H9 (cell line): ENCODE data around the gene GTF3A. TPM values are rescaled to one million over a fixed set of nuclear protein-coding genes. Genes with fewer than 3 reads are reported as not detected.
"Not testable (repeated sequence)": the region's sequence is repeated elsewhere in the genome, so short reads cannot be mapped to it uniquely, and the experiment has no call there.

Source experiments
- DNase-seq: peaks from one replicate; pipeline ENCODE4 v3.0.0-alpha.2; 2017
- H2AFZ ChIP-seq: one replicate; pipeline ENCODE4 v1.6.1; 2013; ENCODE audit warnings: mild to moderate bottlenecking, low read length, control low read depth, moderate library complexity
- H2AK5ac ChIP-seq: 2 replicates; pipeline ENCODE4 v1.6.1; 2013; ENCODE audit warnings: low read length, control low read depth, mixed read lengths; ENCODE audit not compliant: insufficient read length
- H2BK120ac ChIP-seq: one replicate; pipeline ENCODE4 v1.6.1; 2013; ENCODE audit warnings: low read depth, mild to moderate bottlenecking, low read length, control low read depth, inconsistent platforms; ENCODE audit not compliant: poor library complexity, severe bottlenecking
- H2BK12ac ChIP-seq: 2 replicates; pipeline ENCODE4 v1.6.1; 2013; ENCODE audit warnings: low read length, control low read depth, mixed read lengths, low read depth; ENCODE audit not compliant: insufficient read length
- H2BK15ac ChIP-seq: 2 replicates; pipeline ENCODE4 v1.6.1; 2013; ENCODE audit warnings: low read depth, low read length, control low read depth
- H2BK20ac ChIP-seq: one replicate; pipeline ENCODE4 v1.6.1; 2013; ENCODE audit warnings: low read depth, mild to moderate bottlenecking, low read length, control low read depth, inconsistent platforms; ENCODE audit not compliant: poor library complexity, severe bottlenecking
- H2BK5ac ChIP-seq: 2 replicates; pipeline ENCODE4 v1.6.1; 2013; ENCODE audit warnings: low read length, control low read depth, mixed read lengths; ENCODE audit not compliant: insufficient read length
- H3K14ac ChIP-seq: 2 replicates; pipeline ENCODE4 v1.6.1; 2013; ENCODE audit warnings: low read length, control low read depth; ENCODE audit not compliant: insufficient read depth
- H3K18ac ChIP-seq: 2 replicates; pipeline ENCODE4 v1.6.1; 2013; ENCODE audit warnings: low read depth, mild to moderate bottlenecking, mixed read lengths, low read length, control low read depth; ENCODE audit not compliant: insufficient read length
- H3K23ac ChIP-seq: 2 replicates; pipeline ENCODE4 v1.6.1; 2013; ENCODE audit warnings: low read length, control low read depth, mixed read lengths, low read depth; ENCODE audit not compliant: insufficient read length
- H3K23me2 ChIP-seq: 2 replicates; pipeline ENCODE4 v1.6.1; 2013; ENCODE audit warnings: low read depth, mild to moderate bottlenecking, mixed read lengths, low read length, control low read depth; ENCODE audit not compliant: insufficient read length, poor library complexity, severe bottlenecking
- H3K27ac ChIP-seq: 2 replicates; pipeline ENCODE4 v1.5.1; 2013; ENCODE audit warnings: low read length, control low read depth, mixed read lengths, low read depth; ENCODE audit not compliant: insufficient read length
- H3K27me3 ChIP-seq: 2 replicates; pipeline ENCODE4 v1.6.1; 2013; ENCODE audit warnings: low read length, control low read depth, inconsistent platforms; ENCODE audit not compliant: insufficient read depth
- H3K4ac ChIP-seq: 2 replicates; pipeline ENCODE4 v1.6.1; 2013; ENCODE audit warnings: low read depth, mild to moderate bottlenecking, control low read depth, inconsistent platforms, low read length, moderate library complexity
- H3K4me1 ChIP-seq: 2 replicates; pipeline ENCODE4 v1.6.1; 2013; ENCODE audit warnings: low read length, control low read depth, inconsistent platforms; ENCODE audit not compliant: insufficient read depth
- H3K4me2 ChIP-seq: 2 replicates; pipeline ENCODE4 v1.6.1; 2013; ENCODE audit warnings: low read length, control low read depth, mixed read lengths; ENCODE audit not compliant: insufficient read length, insufficient read depth
- H3K56ac ChIP-seq: 2 replicates; pipeline ENCODE4 v1.6.1; 2013; ENCODE audit warnings: low read depth, mild to moderate bottlenecking, mixed read lengths, low read length, control low read depth; ENCODE audit not compliant: insufficient read length
- H3K79me1 ChIP-seq: 2 replicates; pipeline ENCODE4 v1.6.1; 2013; ENCODE audit warnings: low read depth, mild to moderate bottlenecking, moderate library complexity, low read length, control low read depth, inconsistent platforms; ENCODE audit not compliant: insufficient read depth, poor library complexity, severe bottlenecking
- H3K79me2 ChIP-seq: 2 replicates; pipeline ENCODE4 v1.6.1; 2013; ENCODE audit warnings: low read length, control low read depth, inconsistent platforms; ENCODE audit not compliant: insufficient read depth
- H3K9ac ChIP-seq: 2 replicates; pipeline ENCODE4 v1.6.1; 2013; ENCODE audit warnings: low read length, control low read depth, mixed read lengths; ENCODE audit not compliant: insufficient read length; ENCODE audit errors: extremely low read depth
- H3K9me3 ChIP-seq: one replicate; pipeline ENCODE4 v1.6.1; 2013; ENCODE audit warnings: low read depth, low read length, inconsistent platforms; ENCODE audit not compliant: control insufficient read depth
- H3T11ph ChIP-seq: one replicate; pipeline ENCODE4 v1.6.1; 2013; ENCODE audit warnings: mild to moderate bottlenecking, low read length, control low read depth, inconsistent platforms
- H4K20me1 ChIP-seq: one replicate; pipeline ENCODE4 v1.6.1; 2013; ENCODE audit not compliant: control insufficient read depth, insufficient read length, insufficient read depth
- H4K5ac ChIP-seq: 2 replicates; pipeline ENCODE4 v1.6.1; 2013; ENCODE audit warnings: low read depth, mild to moderate bottlenecking, mixed read lengths, low read length, control low read depth; ENCODE audit not compliant: insufficient read length
- H4K8ac ChIP-seq: replicated peaks from 2 replicates; pipeline ENCODE4 v1.6.1; 2013; ENCODE audit warnings: low read length, control low read depth, mixed read lengths, low read depth; ENCODE audit not compliant: insufficient read length
- H4K91ac ChIP-seq: 2 replicates; pipeline ENCODE4 v1.6.1; 2013; ENCODE audit warnings: low read depth, mild to moderate bottlenecking, moderate library complexity, mixed read lengths, low read length, control low read depth; ENCODE audit not compliant: insufficient read length
- H3K27ac Mint-ChIP-seq, 3 experiments: 2 replicates in 2 of 3; 3 replicates in 1 of 3; pipeline ENCODE4 v1.8.0; 2020 to 2021; ENCODE audit warnings: mixed read lengths in 3 of 3, mild to moderate bottlenecking in 1 of 3, moderate library complexity in 1 of 3
- H3K27me3 Mint-ChIP-seq: 2 replicates; pipeline ENCODE4 v1.8.0; 2021; ENCODE audit warnings: low read depth, mild to moderate bottlenecking, moderate library complexity, mixed read lengths
- H3K36me3 Mint-ChIP-seq, 3 experiments: 2 replicates in 2 of 3; 3 replicates in 1 of 3; pipeline ENCODE4 v1.8.0; 2020 to 2021; ENCODE audit warnings: low read depth in 3 of 3, mixed read lengths in 3 of 3; ENCODE audit not compliant: insufficient read depth in 1 of 3
- H3K4me1 Mint-ChIP-seq, 2 experiments: 2 replicates each; pipeline ENCODE4 v1.8.0; 2020; ENCODE audit warnings: mixed read lengths in 2 of 2
- H3K4me3 Mint-ChIP-seq, 2 experiments: 2 replicates in 1 of 2; 3 replicates in 1 of 2; pipeline ENCODE4 v1.8.0; 2020 to 2021; ENCODE audit warnings: mild to moderate bottlenecking in 2 of 2, mixed read lengths in 2 of 2, moderate library complexity in 1 of 2
- H3K9me3 Mint-ChIP-seq, 2 experiments: 2 replicates in 1 of 2; 3 replicates in 1 of 2; pipeline ENCODE4 v1.8.0; 2020; ENCODE audit warnings: mild to moderate bottlenecking in 2 of 2, mixed read lengths in 2 of 2, moderate library complexity in 1 of 2
- CTCF ChIP-seq: fragments of 200-600 bp; sonication (generic); conservative IDR thresholded peaks from 3 replicates; pipeline ENCODE4 v1.8.0; 2021; ENCODE audit warnings: antibody characterized with exemption, mild to moderate bottlenecking
- WGBS: extraction: QIAGEN DNeasy Blood & Tissue Kit; methylation state at CpG from one replicate; pipeline ENCODE4 v1.1.7; 2013; ENCODE audit warnings: missing lambda C conversion rate, low lambda C conversion rate, mixed read lengths; ENCODE audit not compliant: insufficient read length; ENCODE audit errors: extremely low coverage; 5-methylcytosine and 5-hydroxymethylcytosine counted together
- total RNA-seq: library from RNA; stranded (reverse); gene quantifications from 2 replicates; pipeline ENCODE4 v1.2.1, GENCODE V29; 2021

The GTF3A gene
- total RNA-seq, 1 experiment from 2014 or later = 70.0 TPM

- no peak overlapping the region for H2BK120ac ChIP-seq
- no peak overlapping the region for H4K5ac ChIP-seq
- no peak overlapping the region for H4K91ac ChIP-seq
- H3K79me1 ChIP-seq = no peaks in the 10 kb centered on the region
- H3K56ac ChIP-seq = no peak overlapping the region
- no peak overlapping the region for H3K27ac Mint-ChIP-seq
- H3K23ac ChIP-seq = no peak overlapping the region
- H3K4me1 ChIP-seq = peaks cover 4% of the 10 kb centered on the region; the same call in 1 of the 2 replicates
- no peak overlapping the region for H3T11ph ChIP-seq
- no peaks in the 10 kb centered on the region for H3K27me3 ChIP-seq
- no peaks in the 10 kb centered on the region for H3K9me3 ChIP-seq
- no peaks in the 10 kb centered on the region for H3K23me2 ChIP-seq
- H3K4ac ChIP-seq = no peak overlapping the region
- H3K27ac ChIP-seq = no peak overlapping the region
- H3K9me3 Mint-ChIP-seq = no peaks in the 10 kb centered on the region
- H3K4me1 Mint-ChIP-seq = peaks cover 7 to 11% of the 10 kb centered on the region in 2 experiments
- no peak overlapping the region for H2BK12ac ChIP-seq
- no peak overlapping the region for H3K14ac ChIP-seq
- no peak overlapping the region for H2BK20ac ChIP-seq
- no peak for TF ChIP-seq CTCF
- no peak overlapping the region for H3K9ac ChIP-seq
- WGBS = no CpG with 5 or more reads among the region's 4 CpGs
- H3K18ac ChIP-seq = no peak overlapping the region
- no peak for DNase-seq
- no peak overlapping the region for H3K4me3 Mint-ChIP-seq
- no peaks in the 10 kb centered on the region for H3K36me3 Mint-ChIP-seq
- H3K27me3 Mint-ChIP-seq = no peaks in the 10 kb centered on the region; the same call in 1 of the 2 replicates
- H4K8ac ChIP-seq = no peak overlapping the region
- H3K79me2 ChIP-seq = no peaks in the 10 kb centered on the region
- H4K20me1 ChIP-seq = no peaks in the 10 kb centered on the region
- H3K4me2 ChIP-seq = no peak overlapping the region
- no peak overlapping the region for H2BK5ac ChIP-seq
- H2AK5ac ChIP-seq = no peak overlapping the region
- H2BK15ac ChIP-seq = no peak overlapping the region
- H2AFZ ChIP-seq = no peak overlapping the region
These were observed 26.1 kb upstream of the GTF3A start for GRCh38 chr13:27398360-27398759.

- H4K20me1 ChIP-seq, H2BK5ac ChIP-seq, H4K91ac ChIP-seq, H3K4me2 ChIP-seq, H3K14ac ChIP-seq, H3K56ac ChIP-seq, H4K5ac ChIP-seq, H3K27me3 Mint-ChIP-seq, H3K9me3 Mint-ChIP-seq, H3K27me3 ChIP-seq, H3K9me3 ChIP-seq, H4K8ac ChIP-seq, H3K4me1 ChIP-seq, H3K27ac Mint-ChIP-seq, H3K4ac ChIP-seq, H3K23ac ChIP-seq, H3T11ph ChIP-seq, H3K79me1 ChIP-seq, H2BK20ac ChIP-seq, H2BK120ac ChIP-seq, DNase-seq, H3K9ac ChIP-seq, H3K4me3 Mint-ChIP-seq, H2AFZ ChIP-seq, H3K18ac ChIP-seq, H2BK12ac ChIP-seq, H3K23me2 ChIP-seq, H3K36me3 Mint-ChIP-seq, H2AK5ac ChIP-seq, H3K27ac ChIP-seq, H2BK15ac ChIP-seq, H3K79me2 ChIP-seq: not testable (repeated sequence)
- no CpG with 5 or more reads among the region's 6 CpGs for WGBS
- peaks cover 14 to 15% of the 10 kb centered on the region in 2 experiments for H3K4me1 Mint-ChIP-seq
These were observed 24.0 kb upstream of the GTF3A start for GRCh38 chr13:27400405-27400804.
